HCT116 (cell line): ENCODE results near the gene GZMH. TPM values are rescaled to one million over a fixed set of nuclear protein-coding genes. Genes with fewer than 3 reads are reported as not detected.
"Not testable (repeated sequence)": the region's sequence is repeated elsewhere in the genome, so short reads cannot be mapped to it uniquely, and the experiment has no call there.

Source experiments
- ATAC-seq: fragments of 200-7000 bp; cut with Tn5 transposase; 2 replicates; pipeline ENCODE4 v1.9.1; 2020; ENCODE audit warnings: mild to moderate bottlenecking, moderate library complexity
- Bru-seq: library from RNA; stranded (reverse); fragments of 400-500 nt; gene quantifications from one replicate; lab custom pipeline; 2021; lab: Mats Ljungman, UMichigan
- BruChase-seq, 2 experiments: library from RNA; stranded (reverse); fragments of 400-500 nt; gene quantifications; one replicate each; lab custom pipeline; 2021; lab: Mats Ljungman, UMichigan
- BruUV-seq: library from RNA; stranded (reverse); fragments of 400-500 nt; replicated peaks from 2 replicates; lab custom pipeline; 2021; lab: Mats Ljungman, UMichigan
- CTCF ChIA-PET: fragments of 300-600 bp; sonication (Branson Sonifier 250); formaldehyde crosslinking; loops from one replicate; lab custom pipeline; 2021; ENCODE audit warnings: antibody characterized with exemption; lab: Charles Lee
- POLR2A ChIA-PET: fragments of 300-600, 350-600 bp; sonication (Branson Sonifier 250); formaldehyde crosslinking; loops from one replicate; lab custom pipeline; 2021; ENCODE audit warnings: antibody characterized with exemption; lab: Charles Lee
- RAD21 ChIA-PET, 2 experiments: fragments of 300-600 bp; sonication (Branson Sonifier 250); formaldehyde crosslinking; loops; one replicate each; lab custom pipeline; 2023; ENCODE audit warnings: low total read pairs in 2 of 2; ENCODE audit not compliant: uncharacterized antibody in 2 of 2, unreplicated experiment in 2 of 2, low non-redundant PET in 1 of 2; lab: Charles Lee
- DNase-seq: peaks from one replicate; pipeline ENCODE4 v3.0.0-alpha.2; 2010; ENCODE audit warnings: low read depth, low spot score
- H2AFZ ChIP-seq: fragments of 200-600 bp; shearing (Covaris generic), sonication (generic); 2 replicates; pipeline ENCODE4 v1.6.1; 2017; ENCODE audit warnings: low read depth, mixed run types, mixed read lengths, antibody characterized with exemption, low read length; ENCODE audit not compliant: poor library complexity, severe bottlenecking
- H3K27ac ChIP-seq: 2 replicates; pipeline ENCODE4 v1.5.1; 2012; ENCODE audit warnings: low read depth, low read length
- H3K27me3 ChIP-seq: fragments of 200-600 bp; sonication (generic); 2 replicates; pipeline ENCODE4 v1.6.1; 2016; ENCODE audit warnings: mixed run types, low read length, mixed read lengths; ENCODE audit not compliant: insufficient read depth
- H3K36me3 ChIP-seq, 2 experiments: fragments of 200-500 bp in 1 of 2; fragments of 200-600 bp in 1 of 2; sonication (Bioruptor generic) in 1 of 2; sonication (generic) in 1 of 2; 2 replicates each; pipeline versions ENCODE4 v1.5.1 to v1.6.1; 2014 to 2016; ENCODE audit warnings: low read length in 2 of 2, inconsistent platforms in 1 of 2, mixed read lengths in 1 of 2, mixed run types in 1 of 2; ENCODE audit not compliant: insufficient read depth in 2 of 2, control insufficient read depth in 1 of 2
- H3K4me1 ChIP-seq, 2 experiments: fragments of 200-600 bp in 1 of 2; sonication (generic) in 1 of 2; 2 replicates each; pipeline versions ENCODE4 v1.5.1 to v1.6.1; 2012 to 2017; ENCODE audit warnings: low read length in 2 of 2, inconsistent platforms in 1 of 2, mild to moderate bottlenecking in 1 of 2, mixed read lengths in 1 of 2, mixed run types in 1 of 2, moderate library complexity in 1 of 2; ENCODE audit not compliant: insufficient read depth in 2 of 2, control insufficient read depth in 1 of 2
- H3K4me2 ChIP-seq: fragments of 200-600 bp; sonication (generic); 2 replicates; pipeline ENCODE4 v1.6.1; 2017; ENCODE audit warnings: mixed run types, low read length, mixed read lengths
- H3K4me3 ChIP-seq, 2 experiments: fragments of 200-600 bp in 1 of 2; sonication (generic) in 1 of 2; replicated peaks in 1 of 2; 2 replicates each; pipeline ENCODE4 v1.5.1; 2011 to 2016; ENCODE audit warnings: low read length in 2 of 2, control low read depth in 1 of 2, low read depth in 1 of 2, mild to moderate bottlenecking in 1 of 2, mixed read lengths in 1 of 2, mixed run types in 1 of 2
- H3K79me2 ChIP-seq: fragments of 200-600 bp; sonication (generic); 2 replicates; pipeline ENCODE4 v1.6.1; 2017; ENCODE audit warnings: mild to moderate bottlenecking, mixed run types, low read length, moderate library complexity, mixed read lengths; ENCODE audit not compliant: insufficient read depth
- H3K9ac ChIP-seq: fragments of 200-600 bp; sonication (generic); 2 replicates; pipeline ENCODE4 v1.6.1; 2016; ENCODE audit warnings: low read length, mixed read lengths
- H3K9me2 ChIP-seq: fragments of 200-600 bp; sonication (generic), shearing (Covaris generic); 2 replicates; pipeline ENCODE4 v1.6.1; 2017; ENCODE audit warnings: mixed run types, mild to moderate bottlenecking, moderate library complexity; ENCODE audit not compliant: insufficient read depth
- H3K9me3 ChIP-seq, 2 experiments: fragments of 200-500 bp in 1 of 2; fragments of 200-600 bp in 1 of 2; sonication (Bioruptor generic) in 1 of 2; sonication (generic) in 1 of 2; 2 replicates each; pipeline ENCODE4 v1.6.1; 2014 to 2017; ENCODE audit warnings: low read length in 2 of 2, mixed read lengths in 2 of 2, inconsistent platforms in 1 of 2, low read depth in 1 of 2, mild to moderate bottlenecking in 1 of 2, mixed run types in 1 of 2, moderate library complexity in 1 of 2; ENCODE audit not compliant: control insufficient read depth in 1 of 2, insufficient read depth in 1 of 2
- H4K20me1 ChIP-seq: fragments of 200-600 bp; sonication (generic), shearing (Covaris generic); 2 replicates; pipeline ENCODE4 v1.6.1; 2017; ENCODE audit warnings: mixed run types, mild to moderate bottlenecking, moderate library complexity; ENCODE audit not compliant: insufficient read depth
- EGR1 ChIP-seq: IDR thresholded peaks from 2 replicates; pipeline ENCODE4 v1.6.1; 2012; ENCODE audit warnings: low read depth
- EZH2 ChIP-seq: fragments of 200-600 bp; sonication (generic); IDR thresholded peaks from 2 replicates; pipeline ENCODE4 v1.6.1; 2017; ENCODE audit warnings: antibody characterized with exemption, mixed run types
- JUND ChIP-seq: IDR thresholded peaks from 2 replicates; pipeline ENCODE4 v1.6.1; 2012
- POLR2AphosphoS5 ChIP-seq: IDR thresholded peaks from 2 replicates; pipeline ENCODE4 v1.6.1; 2011; ENCODE audit warnings: mild to moderate bottlenecking, low read depth, low read length, moderate library complexity
- REST ChIP-seq: IDR thresholded peaks from 2 replicates; pipeline ENCODE4 v1.6.1; 2012; ENCODE audit warnings: low read depth
- SRF ChIP-seq: IDR thresholded peaks from 2 replicates; pipeline ENCODE4 v1.6.1; 2012; ENCODE audit warnings: low read depth
- TCF7L2 ChIP-seq: IDR thresholded peaks from 2 replicates; pipeline ENCODE4 v1.7.0; 2011; ENCODE audit warnings: borderline replicate concordance, inconsistent platforms; ENCODE audit not compliant: insufficient read depth, insufficient read length; ENCODE audit errors: extremely low read depth
- ZNF274 ChIP-seq: fragments of 200-500 bp; sonication (Bioruptor generic); IDR thresholded peaks from 2 replicates; pipeline ENCODE4 v1.6.1; 2014; ENCODE audit warnings: mild to moderate bottlenecking, low read depth, low read length, inconsistent platforms
- intact Hi-C: fragments of 100-400 bp; cut with micrococcal nuclease; formaldehyde crosslinking; loops from 2 replicates; pipeline ENCODE4 v1.10.0; 2022
- long read RNA-seq: library from polyadenylated mRNA; unstranded; transcript quantifications from one replicate; pipeline ENCODE4 v2.0.0, GENCODE V29; 2021; ENCODE audit not compliant: unreplicated experiment
- polyA plus RNA-seq: library from polyadenylated mRNA; unstranded; fragments of >200 nt; gene quantifications from 2 replicates; pipeline ENCODE4 v1.2.1, GENCODE V29; 2012; ENCODE audit warnings: missing spikeins
- total RNA-seq: library from RNA; stranded (reverse); gene quantifications from one replicate; pipeline ENCODE4 v1.2.1, GENCODE V29; 2021; ENCODE audit not compliant: unreplicated experiment

The GZMH gene
- not detected for total RNA-seq
- not detected in 2 replicates for polyA plus RNA-seq
- Bru-seq, nascent RNA = not detected
- not detected for BruChase-seq, experiment 1, labeled RNA remaining after a 6-hour chase
- BruChase-seq, experiment 2, labeled RNA remaining after a 2-hour chase = not detected
- long read RNA-seq = 0 reads

DNA sequence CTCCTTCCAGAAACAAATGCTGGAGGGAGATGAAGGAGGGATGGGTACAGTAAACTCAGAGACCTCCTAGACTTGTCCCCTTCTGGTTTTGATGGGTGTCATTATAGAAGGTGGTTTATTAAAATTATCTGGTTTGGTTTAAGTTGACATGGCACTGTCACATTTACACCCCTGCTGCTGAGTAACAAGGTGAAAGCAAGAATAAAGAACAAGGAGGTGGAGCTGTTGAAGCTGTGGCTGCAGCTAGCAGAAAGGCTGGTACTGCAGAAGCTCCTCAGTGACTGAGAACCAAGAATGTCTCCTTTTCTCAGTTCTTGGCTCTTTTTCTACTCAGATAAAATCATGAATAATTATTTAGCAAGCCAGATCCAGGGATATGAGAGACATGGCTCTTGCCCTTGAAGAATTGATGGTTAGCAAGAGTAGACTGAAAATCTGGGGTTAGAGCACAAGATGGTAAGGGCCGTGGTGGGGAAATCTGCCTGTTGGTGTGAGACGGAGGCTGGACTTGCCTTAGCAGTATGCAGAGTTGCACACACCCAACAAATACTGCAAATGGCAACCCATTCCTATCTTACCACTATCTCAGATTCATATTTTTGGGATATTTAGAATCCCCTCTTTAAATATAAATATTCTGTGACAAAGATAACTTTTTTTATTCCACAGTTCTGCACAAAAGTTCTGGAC, at the start of gene GZMH:
Gene GZMH, minus strand, starts transcription at position 31 of the 690 bp plus-strand sequence. CDS start 72 bp downstream, outside the sequence.
- Histone ChIP-seq H3K27ac (no peak within 1 kb of the TSS), H2AFZ (no peak within 1 kb of the TSS), H3K4me1 (no peaks in the 10 kb centered on the region), H3K27me3 (no peaks in the 10 kb centered on the region), H4K20me1 (no peaks in the 10 kb centered on the region), H3K9ac (no peak within 1 kb of the TSS), H3K4me2 (no peak within 1 kb of the TSS), H3K79me2 (no peaks in the 10 kb centered on the region), H3K9me3 (no peaks in the 10 kb centered on the region), H3K4me3 (no peak within 1 kb of the TSS), H3K36me3 (no peaks in the 10 kb centered on the region), H3K9me2 (no peaks in the 10 kb centered on the region)
- no TSS peak for BruUV-seq
- DNase-seq = no peak
- TF ChIP-seq JUND (no peak), EGR1 (no peak), EZH2 (no peak), POLR2AphosphoS5 (no peak), REST (no peak), TCF7L2 (no peak), ZNF274 (no peak), SRF (no peak)
- ATAC-seq = no peak
- CTCF ChIA-PET = no interaction called here
- POLR2A ChIA-PET = no interaction called here
- intact Hi-C loops = no loop called here
- RAD21 ChIA-PET = no interaction called here

DNA sequence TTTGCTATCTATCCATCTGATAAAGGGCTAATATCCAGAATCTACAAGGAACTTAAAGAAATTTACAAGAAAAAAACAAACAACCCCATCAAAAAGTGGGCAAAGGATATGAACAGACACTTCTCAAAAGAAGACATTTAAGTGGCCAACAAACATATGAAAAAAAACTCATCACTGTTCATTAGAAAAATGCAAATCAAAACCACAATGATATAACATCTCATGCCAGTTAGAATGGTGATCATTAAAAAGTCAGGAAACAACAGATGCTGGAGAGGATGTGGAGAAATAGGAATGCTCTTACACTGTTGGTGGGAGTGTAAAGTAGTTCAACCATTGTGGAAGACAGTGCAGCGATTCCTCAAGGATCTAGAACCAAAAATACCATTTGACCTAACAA, 38.9 kb upstream of the GZMH start:
- intact Hi-C loops, H3K9me3 ChIP-seq, RAD21 ChIA-PET, H3K4me1 ChIP-seq, BruUV-seq, H3K27me3 ChIP-seq, H3K4me3 ChIP-seq, H4K20me1 ChIP-seq, H3K9me2 ChIP-seq, H3K27ac ChIP-seq, H3K36me3 ChIP-seq, H3K9ac ChIP-seq, POLR2A ChIA-PET, ATAC-seq, H3K79me2 ChIP-seq, H2AFZ ChIP-seq, H3K4me2 ChIP-seq, CTCF ChIA-PET, DNase-seq: not testable (repeated sequence)
